B cell (primary cell): ENCODE results near the gene SLC29A4. TPM values are rescaled to one million over a fixed set of nuclear protein-coding genes. Genes with fewer than 3 reads are reported as not detected.

Source experiments
- ATAC-seq: fragments of 200-7000 bp; cut with Tn5 transposase; one replicate; pipeline ENCODE4 v1.10.0; 2021; ENCODE audit warnings: low read depth, mild to moderate bottlenecking, moderate number of reproducible peaks, moderate library complexity
- CTCF ChIA-PET: fragments of 350-600 bp; sonication (Branson Sonifier 250); formaldehyde crosslinking; loops from one replicate; lab custom pipeline; 2021; ENCODE audit warnings: antibody characterized with exemption, inconsistent platforms; lab: Charles Lee
- POLR2A ChIA-PET: fragments of 350-600 bp; sonication (Branson Sonifier 250); formaldehyde crosslinking; loops from one replicate; lab custom pipeline; 2021; ENCODE audit warnings: antibody characterized with exemption; lab: Charles Lee
- DNase-seq: peaks from one replicate; pipeline ENCODE4 v3.0.0; 2013
- H2AFZ ChIP-seq: 2 replicates; pipeline ENCODE4 v1.6.1; 2012; ENCODE audit warnings: mild to moderate bottlenecking, low read depth, low read length; ENCODE audit not compliant: insufficient read depth, poor library complexity, severe bottlenecking
- H3K27ac ChIP-seq, 2 donors: 1 replicate in 1 of 2; 2 replicates in 1 of 2; pipeline ENCODE4 v1.5.1; 2012 to 2013; ENCODE audit warnings: low read length in 2 of 2, mild to moderate bottlenecking in 2 of 2, moderate library complexity in 1 of 2
- H3K27me3 ChIP-seq, 4 experiments: fragments of 200-600 bp in 1 of 4; sonication (generic) in 1 of 4; replicated peaks in 1 of 4; 1 replicate in 2 of 4; 2 replicates in 2 of 4; pipeline versions ENCODE4 v1.6.1 to v1.7.0; 2013 to 2016; ENCODE audit warnings: low read length in 3 of 4, mild to moderate bottlenecking in 2 of 4, mixed read lengths in 1 of 4, moderate library complexity in 1 of 4; ENCODE audit not compliant: insufficient read depth in 4 of 4, control insufficient read depth in 3 of 4; ENCODE audit errors: control extremely low read depth in 1 of 4
- H3K36me3 ChIP-seq, 2 experiments: replicated peaks in 1 of 2; 1 replicate in 1 of 2; 2 replicates in 1 of 2; pipeline versions ENCODE4 v1.6.1 to v1.7.1; 2013; ENCODE audit warnings: low read length in 1 of 2; ENCODE audit not compliant: insufficient read depth in 2 of 2, control insufficient read depth in 1 of 2; ENCODE audit errors: control extremely low read depth in 1 of 2, extremely low read depth in 1 of 2
- H3K4me1 ChIP-seq, 2 donors: fragments of 200-600 bp in 1 of 2; sonication (generic) in 1 of 2; 1 replicate in 1 of 2; 2 replicates in 1 of 2; pipeline versions ENCODE4 v1.5.1 to v1.6.1; 2013 to 2017; ENCODE audit warnings: low read length in 2 of 2; ENCODE audit not compliant: control insufficient read depth in 2 of 2, insufficient read depth in 2 of 2
- H3K4me2 ChIP-seq: replicated peaks from 2 replicates; pipeline ENCODE3; 2012; ENCODE audit warnings: mild to moderate bottlenecking, low read depth, low read length; ENCODE audit not compliant: poor library complexity, severe bottlenecking
- H3K4me3 ChIP-seq, 5 experiments: fragments of 200-600 bp in 1 of 5; sonication (generic) in 1 of 5; 1 replicate in 3 of 5; 2 replicates in 2 of 5; pipeline versions ENCODE4 v1.5.1 to v1.7.0; 2011 to 2016; ENCODE audit warnings: low read length in 4 of 5, mild to moderate bottlenecking in 4 of 5, low read depth in 2 of 5, control low read depth in 1 of 5, moderate library complexity in 1 of 5; ENCODE audit not compliant: insufficient read depth in 1 of 5; ENCODE audit errors: control extremely low read depth in 1 of 5, extremely low read depth in 1 of 5
- H3K79me2 ChIP-seq: fragments of 200-600 bp; sonication (generic); one replicate; pipeline ENCODE4 v1.6.0; 2016; ENCODE audit warnings: low read length; ENCODE audit not compliant: control insufficient read depth, insufficient read depth
- H3K9ac ChIP-seq: fragments of 200-600 bp; sonication (generic); 2 replicates; pipeline ENCODE4 v1.6.1; 2017; ENCODE audit warnings: mild to moderate bottlenecking, low read length, moderate library complexity
- H3K9me3 ChIP-seq, 3 donors: one replicate each; pipeline versions ENCODE4 v1.6.1 to v1.7.1; 2013; ENCODE audit warnings: low read length in 2 of 3; ENCODE audit not compliant: control insufficient read depth in 2 of 3, insufficient read depth in 1 of 3; ENCODE audit errors: control extremely low read depth in 1 of 3
- H4K20me1 ChIP-seq: 2 replicates; pipeline ENCODE4 v1.6.0; 2012; ENCODE audit warnings: mild to moderate bottlenecking, low read length; ENCODE audit not compliant: insufficient read depth, control insufficient read depth, poor library complexity, severe bottlenecking
- H3K27ac Mint-ChIP-seq: one replicate; pipeline ENCODE4 v1.8.0; 2021; ENCODE audit warnings: mixed read lengths
- H3K27me3 Mint-ChIP-seq: one replicate; pipeline ENCODE4 v1.8.0; 2021; ENCODE audit warnings: mixed read lengths
- H3K4me1 Mint-ChIP-seq: one replicate; pipeline ENCODE4 v1.8.0; 2021; ENCODE audit warnings: mixed read lengths
- H3K4me3 Mint-ChIP-seq: one replicate; pipeline ENCODE4 v1.8.0; 2021; ENCODE audit warnings: mixed read lengths
- H3K9me3 Mint-ChIP-seq: one replicate; pipeline ENCODE4 v1.8.0; 2022; ENCODE audit warnings: mixed read lengths; ENCODE audit not compliant: insufficient read depth
- CTCF ChIP-seq: fragments of 200-600 bp; IDR thresholded peaks from one replicate; pipeline ENCODE4 v1.8.0; 2022; ENCODE audit warnings: antibody characterized with exemption, mild to moderate bottlenecking
- EZH2 ChIP-seq: IDR thresholded peaks from 2 replicates; pipeline ENCODE4 v1.6.1; 2012; ENCODE audit warnings: borderline replicate concordance, low read depth, mild to moderate bottlenecking, moderate library complexity, low read length; ENCODE audit not compliant: insufficient read depth, poor library complexity, severe bottlenecking
- WGBS: methylation state at CpG from one replicate; pipeline ENCODE4 v1.1.5; 2013; ENCODE audit warnings: missing lambda C conversion rate; ENCODE audit not compliant: insufficient coverage; 5-methylcytosine and 5-hydroxymethylcytosine counted together
- intact Hi-C: fragments of 100-400 bp; cut with micrococcal nuclease; formaldehyde crosslinking; loops from one replicate; pipeline ENCODE4 v1.10.0; 2022
- polyA plus RNA-seq: library from polyadenylated mRNA; depleted of rRNA; stranded (reverse); fragments of >200 nt; gene quantifications from 2 replicates; pipeline ENCODE4 v1.2.3, GENCODE V29; 2012
- total RNA-seq, 2 donors: library from RNA; stranded (reverse); fragments of 120-200 nt in 1 of 2; gene quantifications; 1 replicate in 1 of 2; 2 replicates in 1 of 2; pipeline versions ENCODE4 v1.2.3 to v1.2.4, GENCODE V29; 2013 to 2022

Gene SLC29A4
- total and polyA plus RNA-seq, 2 donors (not counting 1 experiment from before 2014, with no cell fraction given): 0.21 to 0.67 TPM

GRCh38 chr7:5320391-5320790 lies 37.6 kb downstream of the SLC29A4 start:
- Histone ChIP-seq H3K9ac (no peak overlapping the region), H4K20me1 (no peaks in the 10 kb centered on the region), H3K27ac (no peak overlapping the region), H3K36me3 (peaks cover 0 to 35% of the 10 kb centered on the region in 2 experiments), H2AFZ (no peak overlapping the region), H3K4me3 (no peak overlapping the region), H3K9me3 (peaks cover 0 to 29% (median 7%) of the 10 kb centered on the region in 3 donors), H3K79me2 (no peaks in the 10 kb centered on the region), H3K4me1 (no peaks in the 10 kb centered on the region), H3K4me2 (no peak overlapping the region), H3K27me3 (no peaks in the 10 kb centered on the region)
- intact Hi-C loops: no loop called here
- DNase-seq (no peak), ATAC-seq (no peak)
- TF ChIP-seq EZH2 (no peak), CTCF (no peak)
- ChIA-PET POLR2A (no interaction called here), CTCF (no interaction called here)
- no peak overlapping the region for H3K27ac Mint-ChIP-seq
- WGBS: 99% methylated on average over 13 of the region's 13 CpGs
- no peaks in the 10 kb centered on the region for H3K27me3 Mint-ChIP-seq
- H3K4me3 Mint-ChIP-seq: no peak overlapping the region
- H3K9me3 Mint-ChIP-seq: peaks cover 8% of the 10 kb centered on the region
- H3K4me1 Mint-ChIP-seq: no peaks in the 10 kb centered on the region

GRCh38 chr7:5320802-5321396 lies 38.2 kb downstream of the SLC29A4 start:
- intact Hi-C loops: no loop called here
- TF ChIP-seq EZH2 (no peak), CTCF (no peak)
- ChIA-PET CTCF (no interaction called here), POLR2A (no interaction called here)
- Histone ChIP-seq H3K4me1 (no peaks in the 10 kb centered on the region), H3K4me2 (no peak overlapping the region), H3K9me3 (peaks cover 0 to 29% (median 7%) of the 10 kb centered on the region in 3 donors), H4K20me1 (no peaks in the 10 kb centered on the region), H3K27me3 (no peaks in the 10 kb centered on the region), H3K79me2 (no peaks in the 10 kb centered on the region), H2AFZ (no peak overlapping the region), H3K36me3 (peaks cover 0 to 35% of the 10 kb centered on the region in 2 experiments), H3K27ac (no peak overlapping the region), H3K9ac (no peak overlapping the region), H3K4me3 (no peak overlapping the region)
- no peak for DNase-seq
- Mint-ChIP-seq H3K27ac (no peak overlapping the region), H3K27me3 (no peaks in the 10 kb centered on the region), H3K4me3 (no peak overlapping the region), H3K4me1 (no peaks in the 10 kb centered on the region), H3K9me3 (peaks cover 8% of the 10 kb centered on the region)
- WGBS: 94% methylated on average over 25 of the region's 33 CpGs
- ATAC-seq: no peak
